ENCODE results near the gene TRIP10.

DNA sequence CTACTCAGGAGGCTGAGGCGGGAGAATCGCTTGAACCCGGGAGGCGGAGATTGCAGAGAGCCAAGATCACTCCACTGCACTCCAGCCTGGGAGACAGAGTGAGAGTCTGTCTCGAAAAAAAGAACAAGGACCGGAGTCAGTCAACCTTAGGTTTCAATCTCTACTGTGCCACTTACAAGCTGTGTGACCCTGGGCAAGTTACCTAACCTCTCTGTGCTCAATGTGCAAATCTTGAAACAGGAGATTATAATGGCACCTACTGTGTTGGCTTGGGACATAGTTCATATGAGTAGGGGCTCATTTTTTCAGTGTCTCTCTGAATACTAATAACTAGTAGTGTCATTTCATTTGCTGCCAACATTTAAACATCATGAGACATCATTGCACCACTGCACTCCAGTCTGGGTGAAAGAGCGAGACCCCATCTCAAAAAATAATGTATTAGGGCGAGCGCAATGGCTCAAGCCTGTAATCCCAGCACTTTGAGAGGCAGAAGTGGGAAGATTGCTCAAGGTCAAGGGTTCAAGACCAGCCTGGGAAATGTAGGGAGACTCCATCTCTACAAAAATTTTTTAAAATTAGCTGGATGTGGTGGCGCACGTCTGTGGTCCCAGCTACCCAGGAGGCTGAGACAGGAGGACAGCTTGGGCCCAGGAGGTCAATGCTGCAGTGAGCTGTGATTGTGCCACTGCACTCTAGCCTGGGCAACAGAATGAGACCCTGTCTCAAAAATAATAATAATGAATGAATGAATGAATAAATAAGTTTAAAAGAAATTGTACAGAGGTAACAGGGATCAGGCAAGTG, 24.5 kb upstream of the TRIP10 start:
- TF ChIP-seq OSR1 (CRISPR knock-in tag; IDR thresholded peaks at IDR 0.05) (no peak), POU6F1 (CRISPR knock-in tag; IDR thresholded peaks at IDR 0.05; ENCODE audit: borderline replicate concordance, low read depth) (no peak), CSRNP3 (CRISPR knock-in tag; IDR thresholded peaks at IDR 0.05) (no peak), ZNF8 (CRISPR knock-in tag; IDR thresholded peaks at IDR 0.05) (no peak), ZFP3 (CRISPR knock-in tag; IDR thresholded peaks at IDR 0.05) (no peak), SNAI2 (CRISPR knock-in tag; IDR thresholded peaks at IDR 0.05) (no peak), ZNF565 (CRISPR knock-in tag; conservative IDR thresholded peaks at IDR 0.05; ENCODE audit: low read depth) (no peak), GLIS3 (CRISPR knock-in tag; IDR thresholded peaks at IDR 0.05) (no peak), TSHZ2 (CRISPR knock-in tag; IDR thresholded peaks at IDR 0.05) (no peak), ZFP30 (CRISPR knock-in tag; IDR thresholded peaks at IDR 0.05) (no peak), RARB (CRISPR knock-in tag; IDR thresholded peaks at IDR 0.05) (no peak)
- TF ChIP-seq, protein P1, sequence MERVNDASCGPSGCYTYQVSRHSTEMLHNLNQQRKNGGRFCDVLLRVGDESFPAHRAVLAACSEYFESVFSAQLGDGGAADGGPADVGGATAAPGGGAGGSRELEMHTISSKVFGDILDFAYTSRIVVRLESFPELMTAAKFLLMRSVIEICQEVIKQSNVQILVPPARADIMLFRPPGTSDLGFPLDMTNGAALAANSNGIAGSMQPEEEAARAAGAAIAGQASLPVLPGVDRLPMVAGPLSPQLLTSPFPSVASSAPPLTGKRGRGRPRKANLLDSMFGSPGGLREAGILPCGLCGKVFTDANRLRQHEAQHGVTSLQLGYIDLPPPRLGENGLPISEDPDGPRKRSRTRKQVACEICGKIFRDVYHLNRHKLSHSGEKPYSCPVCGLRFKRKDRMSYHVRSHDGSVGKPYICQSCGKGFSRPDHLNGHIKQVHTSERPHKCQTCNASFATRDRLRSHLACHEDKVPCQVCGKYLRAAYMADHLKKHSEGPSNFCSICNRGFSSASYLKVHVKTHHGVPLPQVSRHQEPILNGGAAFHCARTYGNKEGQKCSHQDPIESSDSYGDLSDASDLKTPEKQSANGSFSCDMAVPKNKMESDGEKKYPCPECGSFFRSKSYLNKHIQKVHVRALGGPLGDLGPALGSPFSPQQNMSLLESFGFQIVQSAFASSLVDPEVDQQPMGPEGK (CRISPR knock-in tag; IDR thresholded peaks at IDR 0.05; ENCODE audit: borderline replicate concordance), result no peak
